Measurements from ENCODE around the gene SETD5. TPM values are rescaled to one million over a fixed set of nuclear protein-coding genes. Genes with fewer than 3 reads are reported as not detected.

SETD5 gene
- polyA plus RNA-seq, 1 donor (not counting 4 experiments of a cell fraction or from before 2014, with no cell fraction given): 37.8 TPM

GRCh38 chr3:9412293-9412692, 14.9 kb downstream of the SETD5 start:
- dilution Hi-C loops (cut with MboI; ENCODE audit: extremely low pct_ligation_motif_present, low sequenced_read_pairs): no loop called here
- Histone ChIP-seq H3K36me3 (ENCODE audit: control insufficient read depth in 2 of 2, extremely low read depth in 1 of 2, insufficient read depth in 2 of 2, low read length in 2 of 2) (no peaks in the 10 kb centered on the region), H3K9ac (ENCODE audit: control insufficient read depth, extremely low read depth, insufficient read depth, low read length) (no peak overlapping the region), H2AFZ (ENCODE audit: control insufficient read depth, low read length) (no peak overlapping the region), H3K27me3 (ENCODE audit: control insufficient read depth, extremely low read depth, insufficient read depth, low read length) (no peaks in the 10 kb centered on the region), H3K9me3 (ENCODE audit: control insufficient read depth, low read depth, low read length) (no peaks in the 10 kb centered on the region), H3K79me2 (ENCODE audit: control insufficient read depth, insufficient read depth, low read length) (peaks cover 99% of the 10 kb centered on the region), H3K27ac (ENCODE audit: control insufficient read depth, insufficient read depth, low read length) (no peak overlapping the region), H3K9me1 (ENCODE audit: control insufficient read depth, extremely low read depth, insufficient read depth, low read length) (no peaks in the 10 kb centered on the region), H3K4me2 (ENCODE audit: control insufficient read depth, extremely low read depth, insufficient read depth, low read depth, low read length) (no peak overlapping the region), H3K4me1 (ENCODE audit: control insufficient read depth, extremely low read depth, insufficient read depth, low read length) (peaks cover 26% of the 10 kb centered on the region), H4K20me1 (ENCODE audit: control insufficient read depth, extremely low read depth, insufficient read depth, low read length) (peaks cover 32% of the 10 kb centered on the region), H3K4me3 (ENCODE audit: control insufficient read depth in 2 of 3, extremely low read depth in 1 of 3, insufficient read depth in 2 of 3, low read depth in 1 of 3, low read length in 3 of 3) (no peak overlapping the region)
- no peak for DNase-seq (ENCODE audit: low read depth, low spot score)
- no peak for FAIRE-seq
- TF ChIP-seq EZH2 (IDR thresholded peaks at IDR 0.05; ENCODE audit: low read length): no peak
- TF ChIP-seq CTCF (optimal IDR thresholded peaks at IDR 0.05 in 1 of 3, IDR thresholded peaks at IDR 0.05 in 1 of 3, conservative IDR thresholded peaks at IDR 0.05 in 1 of 3; ENCODE audit: extremely low read depth in 1 of 3, insufficient read depth in 2 of 3, low read length in 3 of 3): no peak

GRCh38 chr3:9414826-9415225, 17.4 kb downstream of the SETD5 start:
- dilution Hi-C loops (cut with MboI; ENCODE audit: extremely low pct_ligation_motif_present, low sequenced_read_pairs): no loop called here
- Histone ChIP-seq H3K27ac (ENCODE audit: control insufficient read depth, insufficient read depth, low read length) (no peak overlapping the region), H3K9ac (ENCODE audit: control insufficient read depth, extremely low read depth, insufficient read depth, low read length) (no peak overlapping the region), H3K9me3 (ENCODE audit: control insufficient read depth, low read depth, low read length) (no peaks in the 10 kb centered on the region), H3K4me3 (ENCODE audit: control insufficient read depth in 2 of 3, extremely low read depth in 1 of 3, insufficient read depth in 2 of 3, low read depth in 1 of 3, low read length in 3 of 3) (no peak overlapping the region), H3K36me3 (ENCODE audit: control insufficient read depth in 2 of 2, extremely low read depth in 1 of 2, insufficient read depth in 2 of 2, low read length in 2 of 2) (no peaks in the 10 kb centered on the region), H3K4me1 (ENCODE audit: control insufficient read depth, extremely low read depth, insufficient read depth, low read length) (peaks cover 26% of the 10 kb centered on the region), H2AFZ (ENCODE audit: control insufficient read depth, low read length) (no peak overlapping the region), H4K20me1 (ENCODE audit: control insufficient read depth, extremely low read depth, insufficient read depth, low read length) (peaks cover 29% of the 10 kb centered on the region), H3K27me3 (ENCODE audit: control insufficient read depth, extremely low read depth, insufficient read depth, low read length) (no peaks in the 10 kb centered on the region), H3K9me1 (ENCODE audit: control insufficient read depth, extremely low read depth, insufficient read depth, low read length) (no peaks in the 10 kb centered on the region), H3K4me2 (ENCODE audit: control insufficient read depth, extremely low read depth, insufficient read depth, low read depth, low read length) (no peak overlapping the region), H3K79me2 (ENCODE audit: control insufficient read depth, insufficient read depth, low read length) (peaks cover 97% of the 10 kb centered on the region)
- TF ChIP-seq EZH2 (IDR thresholded peaks at IDR 0.05; ENCODE audit: low read length) (no peak), CTCF (optimal IDR thresholded peaks at IDR 0.05 in 1 of 3, IDR thresholded peaks at IDR 0.05 in 1 of 3, conservative IDR thresholded peaks at IDR 0.05 in 1 of 3; ENCODE audit: extremely low read depth in 1 of 3, insufficient read depth in 2 of 3, low read length in 3 of 3) (no peak)
- no peak for DNase-seq (ENCODE audit: low read depth, low spot score)
- FAIRE-seq: no peak
